Endodermal cell (in vitro differentiated cells): ENCODE results near the gene KCNK3. TPM values are rescaled to one million over a fixed set of nuclear protein-coding genes. Genes with fewer than 3 reads are reported as not detected.

Experiments used
- DNase-seq: peaks from one replicate; pipeline ENCODE4 v3.0.0-alpha.2; 2017
- H3K27ac ChIP-seq: 2 replicates; pipeline ENCODE4 v1.5.1; 2013; ENCODE audit warnings: mild to moderate bottlenecking, low read depth, low read length, moderate library complexity
- H3K27me3 ChIP-seq: 2 replicates; pipeline ENCODE4 v1.6.1; 2013; ENCODE audit warnings: mild to moderate bottlenecking, low read length, moderate library complexity; ENCODE audit not compliant: insufficient read depth, control insufficient read depth, poor library complexity, severe bottlenecking
- H3K36me3 ChIP-seq: 2 replicates; pipeline ENCODE4 v1.7.0; 2013; ENCODE audit warnings: mild to moderate bottlenecking, low read length, moderate library complexity; ENCODE audit not compliant: control insufficient read depth, insufficient read depth
- H3K4me1 ChIP-seq: one replicate; pipeline ENCODE4 v1.7.0; 2013; ENCODE audit warnings: low read length; ENCODE audit not compliant: control insufficient read depth, insufficient read depth
- H3K4me3 ChIP-seq: 2 replicates; pipeline ENCODE4 v1.5.1; 2013; ENCODE audit warnings: mild to moderate bottlenecking, low read length, moderate library complexity
- H3K9ac ChIP-seq: 2 replicates; pipeline ENCODE4 v1.6.1; 2013; ENCODE audit warnings: mild to moderate bottlenecking, low read length, moderate library complexity; ENCODE audit not compliant: poor library complexity, severe bottlenecking; ENCODE audit errors: extremely low read depth
- H3K9me3 ChIP-seq: 2 replicates; pipeline ENCODE4 v1.6.1; 2013; ENCODE audit warnings: mild to moderate bottlenecking, low read length, moderate library complexity; ENCODE audit not compliant: control insufficient read depth
- H3K27ac Mint-ChIP-seq: 2 replicates; pipeline ENCODE4 v1.8.0; 2020; ENCODE audit warnings: mixed read lengths
- H3K27me3 Mint-ChIP-seq: 2 replicates; pipeline ENCODE4 v1.8.0; 2021; ENCODE audit warnings: mild to moderate bottlenecking, mixed read lengths; ENCODE audit not compliant: insufficient read depth
- H3K36me3 Mint-ChIP-seq: 2 replicates; pipeline ENCODE4 v1.8.0; 2020; ENCODE audit warnings: low read depth, mixed read lengths
- H3K4me1 Mint-ChIP-seq: 2 replicates; pipeline ENCODE4 v1.8.0; 2020; ENCODE audit warnings: mixed read lengths
- H3K4me3 Mint-ChIP-seq: 2 replicates; pipeline ENCODE4 v1.8.0; 2020; ENCODE audit warnings: mild to moderate bottlenecking, moderate library complexity, mixed read lengths
- H3K9me3 Mint-ChIP-seq: 2 replicates; pipeline ENCODE4 v1.8.0; 2020; ENCODE audit warnings: mild to moderate bottlenecking, mixed read lengths
- WGBS, 2 experiments: methylation state at CpG; one replicate each; pipeline versions ENCODE4 v1.1.5 to v1.1.7; 2013; ENCODE audit warnings: missing lambda C conversion rate in 2 of 2, mixed read lengths in 1 of 2; ENCODE audit not compliant: insufficient coverage in 1 of 2, insufficient read length in 1 of 2; 5-methylcytosine and 5-hydroxymethylcytosine counted together
- total RNA-seq, 2 donors: library from RNA; stranded (reverse); fragmentation: NEBNext Ultra II Directional in 1 of 2; extraction: Animal tissue kit (Norgen Biotek cat#: 25700) in 1 of 2; gene quantifications; 2 replicates in 1 of 2; 3 replicates in 1 of 2; pipeline ENCODE4 v1.2.1, GENCODE V29; 2021
- TF ChIP-seq, protein P1 (sequence below): fragments of 200-600 bp; sonication (generic); conservative IDR thresholded peaks from 2 replicates; pipeline ENCODE4 v1.5.0; 2021; ENCODE audit warnings: antibody characterized with exemption, mild to moderate bottlenecking

Gene KCNK3
- total RNA-seq, 2 donors from 2014 or later = not detected

DNA sequence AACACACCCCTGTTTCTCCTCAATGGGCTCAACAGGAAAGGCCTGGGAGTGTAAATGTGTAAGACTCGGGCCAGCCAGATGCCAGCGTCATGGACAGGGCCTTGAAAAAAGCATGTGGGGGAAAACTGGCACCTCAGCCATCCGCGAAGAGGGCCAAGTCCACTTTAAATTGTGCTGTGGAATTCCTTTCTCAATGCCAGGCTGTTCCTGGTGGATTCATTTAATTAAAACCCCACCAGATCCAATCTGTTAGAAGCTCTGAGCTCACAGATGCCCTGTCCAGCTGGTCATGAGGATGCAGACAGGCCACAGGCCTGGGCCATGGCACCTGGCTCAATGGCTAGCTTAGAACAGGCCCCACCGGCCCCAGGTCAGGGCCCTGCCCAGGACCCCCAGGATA lies 24.8 kb downstream of the KCNK3 start:
- H3K9ac ChIP-seq = no peak overlapping the region
- Mint-ChIP-seq H3K9me3 (no peaks in the 10 kb centered on the region), H3K27me3 (no peaks in the 10 kb centered on the region), H3K27ac (no peak overlapping the region), H3K4me1 (peaks cover 7% of the 10 kb centered on the region), H3K4me3 (no peak overlapping the region), H3K36me3 (no peaks in the 10 kb centered on the region)
- H3K4me3 ChIP-seq = no peak overlapping the region
- TF ChIP-seq, protein P1, sequence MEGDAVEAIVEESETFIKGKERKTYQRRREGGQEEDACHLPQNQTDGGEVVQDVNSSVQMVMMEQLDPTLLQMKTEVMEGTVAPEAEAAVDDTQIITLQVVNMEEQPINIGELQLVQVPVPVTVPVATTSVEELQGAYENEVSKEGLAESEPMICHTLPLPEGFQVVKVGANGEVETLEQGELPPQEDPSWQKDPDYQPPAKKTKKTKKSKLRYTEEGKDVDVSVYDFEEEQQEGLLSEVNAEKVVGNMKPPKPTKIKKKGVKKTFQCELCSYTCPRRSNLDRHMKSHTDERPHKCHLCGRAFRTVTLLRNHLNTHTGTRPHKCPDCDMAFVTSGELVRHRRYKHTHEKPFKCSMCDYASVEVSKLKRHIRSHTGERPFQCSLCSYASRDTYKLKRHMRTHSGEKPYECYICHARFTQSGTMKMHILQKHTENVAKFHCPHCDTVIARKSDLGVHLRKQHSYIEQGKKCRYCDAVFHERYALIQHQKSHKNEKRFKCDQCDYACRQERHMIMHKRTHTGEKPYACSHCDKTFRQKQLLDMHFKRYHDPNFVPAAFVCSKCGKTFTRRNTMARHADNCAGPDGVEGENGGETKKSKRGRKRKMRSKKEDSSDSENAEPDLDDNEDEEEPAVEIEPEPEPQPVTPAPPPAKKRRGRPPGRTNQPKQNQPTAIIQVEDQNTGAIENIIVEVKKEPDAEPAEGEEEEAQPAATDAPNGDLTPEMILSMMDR = no peak
- H3K9me3 ChIP-seq = no peaks in the 10 kb centered on the region
- H3K4me1 ChIP-seq = no peaks in the 10 kb centered on the region
- 96 to 98% methylated on average over 4 to 5 of the region's 5 CpGs for WGBS, 2 experiments
- DNase-seq = no peak
- no peaks in the 10 kb centered on the region for H3K27me3 ChIP-seq
- no peaks in the 10 kb centered on the region for H3K36me3 ChIP-seq
- H3K27ac ChIP-seq = no peak overlapping the region

DNA sequence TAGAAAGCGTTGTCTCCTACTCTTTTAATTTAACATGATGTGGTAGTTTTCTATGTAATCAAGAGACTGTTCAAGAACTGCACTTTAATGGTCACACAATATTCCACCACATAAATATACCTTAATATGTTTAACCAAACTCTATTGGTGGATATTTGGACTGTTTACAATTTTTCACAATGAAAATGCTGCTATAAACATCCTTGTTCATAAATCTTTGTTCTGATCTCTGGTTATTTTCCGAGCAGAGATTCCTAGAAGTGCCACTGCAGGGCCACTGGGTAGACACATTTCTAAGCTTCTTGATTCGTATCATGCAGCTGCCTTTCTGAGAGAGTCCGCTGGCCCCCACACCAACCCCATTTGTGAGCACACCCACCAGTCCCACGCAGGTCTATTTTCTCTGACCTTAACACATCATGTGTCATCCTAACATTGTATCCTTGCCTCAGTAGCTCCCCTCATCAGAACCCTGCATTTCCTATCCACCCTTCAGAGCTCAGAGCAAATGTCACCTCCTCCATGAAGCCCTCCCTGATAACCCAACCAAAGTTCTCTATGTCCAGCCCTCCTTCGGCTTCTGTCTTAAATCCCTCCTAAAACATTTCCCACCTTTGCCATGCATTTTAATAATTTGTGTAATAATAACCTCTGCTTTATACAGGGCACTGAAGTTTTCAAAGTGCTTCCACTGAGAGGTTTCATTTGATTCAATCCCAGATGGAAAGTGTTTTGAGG lies 26.6 kb downstream of the KCNK3 start:
- no peak overlapping the region for H3K9ac ChIP-seq
- no peaks in the 10 kb centered on the region for H3K36me3 ChIP-seq
- H3K4me1 ChIP-seq = no peaks in the 10 kb centered on the region
- no peaks in the 10 kb centered on the region for H3K27me3 ChIP-seq
- no peak overlapping the region for H3K4me3 Mint-ChIP-seq
- H3K27ac Mint-ChIP-seq = no peak overlapping the region
- H3K27me3 Mint-ChIP-seq = no peaks in the 10 kb centered on the region
- no peaks in the 10 kb centered on the region for H3K36me3 Mint-ChIP-seq
- TF ChIP-seq, protein P1 = no peak
- WGBS, 2 experiments = 51 to 89% methylated on average over 1 to 5 of the region's 6 CpGs
- H3K27ac ChIP-seq = no peak overlapping the region
- H3K4me1 Mint-ChIP-seq = peaks cover 7% of the 10 kb centered on the region
- DNase-seq = no peak
- no peaks in the 10 kb centered on the region for H3K9me3 ChIP-seq
- H3K4me3 ChIP-seq = no peak overlapping the region
- no peaks in the 10 kb centered on the region for H3K9me3 Mint-ChIP-seq

DNA sequence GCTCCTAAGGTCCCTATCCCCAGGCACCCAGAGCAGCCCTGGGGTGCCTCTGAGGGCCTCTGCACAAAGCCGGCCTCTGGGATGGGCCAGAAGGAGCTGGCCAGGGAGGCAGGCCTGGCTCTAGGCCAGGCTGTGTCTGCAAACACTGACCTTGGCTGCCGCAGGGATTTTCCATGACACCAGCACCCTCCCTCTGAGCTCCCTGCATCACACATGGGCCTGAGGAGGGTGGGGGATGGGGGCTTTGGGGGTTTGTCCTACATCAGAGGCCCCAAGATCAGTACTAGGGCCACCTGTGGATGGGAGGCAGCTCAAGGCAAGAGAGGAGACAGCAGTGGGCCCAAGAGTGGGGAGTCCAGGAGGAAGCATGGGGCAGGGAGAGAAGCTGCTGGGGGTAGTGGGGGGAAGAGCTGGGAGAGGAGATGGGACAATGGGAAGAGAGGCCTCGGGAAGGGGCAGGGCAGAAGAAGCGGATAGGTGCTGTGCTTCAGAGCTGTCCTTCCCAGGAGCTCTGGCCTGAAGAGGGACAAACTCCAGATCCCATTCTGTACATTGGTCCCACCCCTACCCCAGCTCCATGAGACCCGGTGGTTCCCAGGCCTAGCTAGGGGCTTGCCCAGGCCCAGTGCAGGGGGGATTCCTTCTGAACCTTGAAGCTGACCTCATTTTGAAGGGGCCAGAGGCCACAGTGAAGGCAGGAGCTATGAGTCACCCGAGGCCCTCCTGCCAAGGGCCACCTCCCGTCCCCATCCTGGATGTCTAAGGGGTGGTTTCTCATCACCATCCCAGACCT lies 28.0 kb downstream of the KCNK3 start:
- Mint-ChIP-seq H3K27ac (no peak overlapping the region), H3K36me3 (no peaks in the 10 kb centered on the region), H3K9me3 (no peaks in the 10 kb centered on the region), H3K4me1 (peaks cover 7% of the 10 kb centered on the region), H3K27me3 (no peaks in the 10 kb centered on the region), H3K4me3 (no peak overlapping the region)
- no peak overlapping the region for H3K9ac ChIP-seq
- H3K4me1 ChIP-seq = no peaks in the 10 kb centered on the region
- 88 to 100% methylated on average over 2 to 7 of the region's 7 CpGs for WGBS, 2 experiments
- TF ChIP-seq, protein P1 = no peak
- no peaks in the 10 kb centered on the region for H3K27me3 ChIP-seq
- no peak overlapping the region for H3K4me3 ChIP-seq
- no peaks in the 10 kb centered on the region for H3K9me3 ChIP-seq
- no peak overlapping the region for H3K27ac ChIP-seq
- DNase-seq = no peak
- H3K36me3 ChIP-seq = no peaks in the 10 kb centered on the region
